Endothelial cell of umbilical vein (primary cell): Measurements from ENCODE around the gene CYP46A1.
"Not testable (repeated sequence)": the region's sequence is repeated elsewhere in the genome, so short reads cannot be mapped to it uniquely, and the experiment has no call there.

Experiments used
- EZH2 ChIP-seq: IDR thresholded peaks from 2 replicates; pipeline ENCODE4 v1.6.1; 2012; ENCODE audit warnings: borderline replicate concordance, low read depth, mild to moderate bottlenecking, moderate library complexity, low read length, inconsistent platforms; ENCODE audit not compliant: severe bottlenecking
- GATA2 ChIP-seq: IDR thresholded peaks from 2 replicates; pipeline ENCODE4 v1.7.0; 2011; ENCODE audit warnings: low read depth, mild to moderate bottlenecking, moderate library complexity, mixed read lengths, low read length; ENCODE audit not compliant: insufficient read length, insufficient read depth
- POLR2A ChIP-seq: IDR thresholded peaks from 2 replicates; pipeline ENCODE4 v1.6.1; 2012; ENCODE audit warnings: low read depth, mild to moderate bottlenecking, control low read depth, low read length
- POLR2AphosphoS5 ChIP-seq: IDR thresholded peaks from 2 replicates; pipeline ENCODE4 v1.6.1; 2012; ENCODE audit warnings: low read depth, mild to moderate bottlenecking, control low read depth, low read length, moderate library complexity; ENCODE audit not compliant: insufficient read depth
- TF ChIP-seq, protein P1 (sequence below), 2 donors: IDR thresholded peaks; 1 replicate in 1 of 2; 2 replicates in 1 of 2; pipeline ENCODE4 v1.5.1; 2011; ENCODE audit warnings: low read length in 2 of 2, mild to moderate bottlenecking in 2 of 2, moderate library complexity in 2 of 2, control low read depth in 1 of 2, inconsistent platforms in 1 of 2, low read depth in 1 of 2; ENCODE audit not compliant: insufficient read depth in 1 of 2; ENCODE audit errors: extremely low read depth in 1 of 2
- TF ChIP-seq, protein P2 (sequence below): IDR thresholded peaks from 2 replicates; pipeline ENCODE4 v1.6.1; 2011; ENCODE audit not compliant: insufficient read depth, insufficient read length

DNA sequence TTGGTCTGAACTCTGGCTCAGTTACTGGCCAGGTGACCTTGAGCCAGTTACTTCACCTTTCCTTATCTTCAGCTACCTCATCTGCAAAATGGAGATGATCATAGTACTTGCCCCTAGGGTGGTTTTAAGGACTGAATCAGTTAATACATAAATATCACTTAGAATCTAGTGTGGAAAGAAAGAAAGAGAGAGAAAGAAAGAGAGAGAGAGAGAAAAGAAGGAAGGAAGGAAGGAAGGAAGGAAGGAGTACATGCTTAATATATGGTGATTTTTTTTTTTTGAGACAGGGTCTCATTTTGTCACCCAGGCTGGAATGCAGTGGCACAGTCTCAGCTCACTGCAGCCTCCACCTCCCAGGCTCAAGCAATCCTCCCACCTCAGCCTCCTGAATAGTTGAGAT, 22.9 kb upstream of the CYP46A1 start:
- TF ChIP-seq, protein P1, sequence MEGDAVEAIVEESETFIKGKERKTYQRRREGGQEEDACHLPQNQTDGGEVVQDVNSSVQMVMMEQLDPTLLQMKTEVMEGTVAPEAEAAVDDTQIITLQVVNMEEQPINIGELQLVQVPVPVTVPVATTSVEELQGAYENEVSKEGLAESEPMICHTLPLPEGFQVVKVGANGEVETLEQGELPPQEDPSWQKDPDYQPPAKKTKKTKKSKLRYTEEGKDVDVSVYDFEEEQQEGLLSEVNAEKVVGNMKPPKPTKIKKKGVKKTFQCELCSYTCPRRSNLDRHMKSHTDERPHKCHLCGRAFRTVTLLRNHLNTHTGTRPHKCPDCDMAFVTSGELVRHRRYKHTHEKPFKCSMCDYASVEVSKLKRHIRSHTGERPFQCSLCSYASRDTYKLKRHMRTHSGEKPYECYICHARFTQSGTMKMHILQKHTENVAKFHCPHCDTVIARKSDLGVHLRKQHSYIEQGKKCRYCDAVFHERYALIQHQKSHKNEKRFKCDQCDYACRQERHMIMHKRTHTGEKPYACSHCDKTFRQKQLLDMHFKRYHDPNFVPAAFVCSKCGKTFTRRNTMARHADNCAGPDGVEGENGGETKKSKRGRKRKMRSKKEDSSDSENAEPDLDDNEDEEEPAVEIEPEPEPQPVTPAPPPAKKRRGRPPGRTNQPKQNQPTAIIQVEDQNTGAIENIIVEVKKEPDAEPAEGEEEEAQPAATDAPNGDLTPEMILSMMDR (IDR thresholded peaks at IDR 0.05; ENCODE audit: extremely low read depth in 1 of 2, insufficient read depth in 1 of 2, low read depth in 1 of 2, low read length in 2 of 2) = not testable (repeated sequence)
- not testable (repeated sequence) for TF ChIP-seq POLR2A, POLR2AphosphoS5, EZH2, GATA2
- TF ChIP-seq, protein P2, sequence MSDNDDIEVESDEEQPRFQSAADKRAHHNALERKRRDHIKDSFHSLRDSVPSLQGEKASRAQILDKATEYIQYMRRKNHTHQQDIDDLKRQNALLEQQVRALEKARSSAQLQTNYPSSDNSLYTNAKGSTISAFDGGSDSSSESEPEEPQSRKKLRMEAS = not testable (repeated sequence)
